Endothelial cell (in vitro differentiated cells): Measurements from ENCODE around the gene EIF3K. TPM values are rescaled to one million over a fixed set of nuclear protein-coding genes. Genes with fewer than 3 reads are reported as not detected.

Experiments
- DNase-seq: peaks from one replicate; pipeline ENCODE4 v3.0.0; 2021; ENCODE audit warnings: low spot score
- H3K27ac Mint-ChIP-seq: one replicate; pipeline ENCODE4 v1.8.0; 2021; ENCODE audit warnings: mixed read lengths, inconsistent platforms; ENCODE audit not compliant: unreplicated experiment
- H3K27me3 Mint-ChIP-seq: one replicate; pipeline ENCODE4 v1.8.0; 2021; ENCODE audit warnings: mild to moderate bottlenecking, moderate library complexity, mixed read lengths, inconsistent platforms; ENCODE audit not compliant: unreplicated experiment
- H3K36me3 Mint-ChIP-seq: one replicate; pipeline ENCODE4 v1.8.0; 2021; ENCODE audit warnings: mild to moderate bottlenecking, low read depth, mixed read lengths, inconsistent platforms; ENCODE audit not compliant: unreplicated experiment
- H3K4me1 Mint-ChIP-seq: one replicate; pipeline ENCODE4 v1.8.0; 2021; ENCODE audit warnings: mild to moderate bottlenecking, mixed read lengths, inconsistent platforms; ENCODE audit not compliant: unreplicated experiment
- H3K4me3 Mint-ChIP-seq: one replicate; pipeline ENCODE4 v1.8.0; 2021; ENCODE audit warnings: mild to moderate bottlenecking, mixed read lengths, inconsistent platforms; ENCODE audit not compliant: unreplicated experiment
- H3K9me3 Mint-ChIP-seq: one replicate; pipeline ENCODE4 v1.8.0; 2021; ENCODE audit warnings: mixed read lengths, inconsistent platforms; ENCODE audit not compliant: unreplicated experiment
- total RNA-seq: library from RNA; stranded (reverse); fragmentation: NEBNext Ultra II Directional; extraction: Animal tissue kit (Norgen Biotek cat#: 25700); gene quantifications from one replicate; pipeline ENCODE4 v1.2.1, GENCODE V29; 2021; ENCODE audit not compliant: unreplicated experiment
- TF ChIP-seq, protein P1 (sequence below): fragments of 200-600 bp; sonication (generic); IDR thresholded peaks from one replicate; pipeline ENCODE4 v1.5.0; 2021; ENCODE audit warnings: antibody characterized with exemption; ENCODE audit not compliant: unreplicated experiment

Gene EIF3K
- total RNA-seq, 1 donor from 2014 or later = 469 TPM

DNA sequence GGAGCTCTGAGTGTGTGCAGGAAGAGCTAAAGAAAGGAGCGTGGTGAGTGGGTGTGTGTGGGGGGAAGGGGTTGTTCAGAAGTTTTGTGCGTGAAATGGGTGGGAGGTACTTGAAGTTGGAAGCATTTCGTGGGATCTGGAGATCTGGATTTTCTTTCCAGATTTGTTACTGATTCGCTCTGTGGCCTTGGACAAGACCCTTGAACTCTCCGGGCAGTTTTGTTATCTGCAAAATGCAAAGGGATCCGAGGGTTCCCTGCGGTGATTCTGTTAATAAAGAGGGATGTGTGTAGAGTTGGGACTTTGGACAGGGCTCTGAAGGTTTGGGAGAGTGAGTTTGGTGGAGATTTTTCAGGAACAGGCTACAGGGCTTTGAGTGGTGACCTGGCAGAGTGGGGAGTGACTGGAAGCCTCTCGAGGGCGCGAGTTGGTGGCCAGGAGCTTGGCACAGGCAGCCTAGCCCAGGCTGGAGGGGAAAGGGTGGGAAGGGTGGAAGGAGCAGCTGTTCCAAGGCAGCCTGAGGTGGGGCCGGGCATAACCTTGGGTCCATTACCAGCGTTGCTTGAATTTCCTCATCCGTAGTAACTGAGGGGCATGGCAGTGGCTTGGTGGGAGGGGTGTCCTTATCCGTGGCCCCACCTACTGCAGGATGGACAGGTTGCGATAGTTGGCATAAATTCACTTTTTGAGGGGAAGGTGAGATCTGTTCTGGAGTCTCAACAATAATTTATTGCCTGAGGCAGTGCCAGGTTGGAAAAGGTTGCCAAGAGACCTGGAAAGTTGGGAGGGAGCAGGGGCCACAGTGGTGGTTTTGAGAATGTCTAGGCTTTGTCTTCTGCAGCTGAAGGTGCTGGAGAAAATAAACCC lies 30.6 kb downstream of the EIF3K start:
- Mint-ChIP-seq H3K27me3 (peaks cover 19% of the 10 kb centered on the region), H3K4me3 (peak overlapping the region; percentile 100), H3K4me1 (peaks cover 64% of the 10 kb centered on the region), H3K36me3 (peaks cover 17% of the 10 kb centered on the region), H3K9me3 (peaks cover 5% of the 10 kb centered on the region), H3K27ac (peak overlapping the region; percentile 98)
- TF ChIP-seq, protein P1, sequence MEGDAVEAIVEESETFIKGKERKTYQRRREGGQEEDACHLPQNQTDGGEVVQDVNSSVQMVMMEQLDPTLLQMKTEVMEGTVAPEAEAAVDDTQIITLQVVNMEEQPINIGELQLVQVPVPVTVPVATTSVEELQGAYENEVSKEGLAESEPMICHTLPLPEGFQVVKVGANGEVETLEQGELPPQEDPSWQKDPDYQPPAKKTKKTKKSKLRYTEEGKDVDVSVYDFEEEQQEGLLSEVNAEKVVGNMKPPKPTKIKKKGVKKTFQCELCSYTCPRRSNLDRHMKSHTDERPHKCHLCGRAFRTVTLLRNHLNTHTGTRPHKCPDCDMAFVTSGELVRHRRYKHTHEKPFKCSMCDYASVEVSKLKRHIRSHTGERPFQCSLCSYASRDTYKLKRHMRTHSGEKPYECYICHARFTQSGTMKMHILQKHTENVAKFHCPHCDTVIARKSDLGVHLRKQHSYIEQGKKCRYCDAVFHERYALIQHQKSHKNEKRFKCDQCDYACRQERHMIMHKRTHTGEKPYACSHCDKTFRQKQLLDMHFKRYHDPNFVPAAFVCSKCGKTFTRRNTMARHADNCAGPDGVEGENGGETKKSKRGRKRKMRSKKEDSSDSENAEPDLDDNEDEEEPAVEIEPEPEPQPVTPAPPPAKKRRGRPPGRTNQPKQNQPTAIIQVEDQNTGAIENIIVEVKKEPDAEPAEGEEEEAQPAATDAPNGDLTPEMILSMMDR = no peak
- DNase-seq = no peak

DNA sequence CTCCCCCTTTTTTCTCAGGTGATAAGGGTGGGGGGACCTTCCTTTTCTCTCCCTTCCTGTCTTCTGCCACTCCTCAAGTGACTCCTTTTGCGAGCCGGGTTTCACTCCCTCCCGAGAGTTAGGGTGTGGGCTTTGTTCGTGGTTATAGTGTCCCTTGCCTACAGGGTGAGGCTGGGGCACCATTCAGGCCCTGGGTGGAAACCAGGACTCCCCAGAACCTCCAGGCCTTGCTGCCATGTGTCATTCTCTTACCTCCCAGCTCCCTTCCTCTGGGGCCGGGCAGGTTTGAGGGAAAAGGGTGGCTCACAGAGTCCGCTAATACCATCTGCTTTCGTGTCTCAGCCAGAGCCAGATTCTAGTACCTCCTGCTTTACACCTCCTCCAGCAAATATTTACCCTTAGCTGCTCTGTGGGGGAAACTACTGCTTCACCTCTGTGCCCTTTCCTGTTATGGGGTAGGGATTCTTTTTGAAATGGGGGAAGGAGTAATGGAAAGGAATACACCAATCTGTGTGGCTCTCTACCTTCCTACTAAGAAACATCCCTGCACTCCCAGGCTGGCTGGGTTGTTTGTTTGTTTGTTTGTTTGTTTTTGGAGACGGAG lies 31.3 kb downstream of the EIF3K start:
- Mint-ChIP-seq H3K27me3 (peaks cover 21% of the 10 kb centered on the region), H3K36me3 (peaks cover 17% of the 10 kb centered on the region), H3K4me3 (peak overlapping the region; percentile 100), H3K27ac (peak overlapping the region; percentile 80), H3K9me3 (peaks cover 5% of the 10 kb centered on the region), H3K4me1 (peaks cover 67% of the 10 kb centered on the region)
- DNase-seq = no peak
- TF ChIP-seq, protein P1 = no peak

DNA sequence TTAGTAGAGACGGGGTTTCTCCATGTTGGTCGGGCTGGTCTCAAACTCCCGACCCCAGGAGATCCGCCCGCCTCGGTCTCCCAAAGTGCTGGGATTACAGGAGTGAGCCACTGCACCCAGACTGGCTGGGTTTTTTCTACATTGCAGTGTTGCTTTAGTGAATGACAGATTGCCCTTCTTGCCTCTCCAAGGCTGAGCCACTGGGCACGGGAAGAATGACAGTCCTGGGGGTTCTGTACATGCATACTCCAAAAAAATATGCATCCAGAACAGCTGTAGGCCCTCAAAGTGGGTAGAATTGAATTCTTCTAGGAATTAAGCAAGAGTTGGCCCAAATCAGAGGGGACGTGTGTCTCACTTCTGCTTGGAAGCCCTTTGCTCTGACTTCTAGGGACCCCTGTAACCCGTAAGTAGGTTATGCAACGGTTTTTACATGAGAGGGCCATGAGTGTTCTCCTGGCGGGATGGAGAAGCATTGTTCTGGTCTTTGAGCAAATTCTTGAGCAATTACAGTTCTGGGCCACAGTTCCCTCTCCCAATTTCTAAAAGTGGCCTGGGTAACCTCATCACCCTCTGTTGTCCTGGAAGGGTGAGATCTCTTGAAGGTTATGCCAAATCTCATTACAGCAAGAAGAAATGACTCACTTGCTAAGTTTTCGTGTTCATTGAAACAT lies 32.1 kb downstream of the EIF3K start:
- Mint-ChIP-seq H3K4me3 (peak overlapping the region; percentile 100), H3K36me3 (peaks cover 17% of the 10 kb centered on the region), H3K27me3 (peaks cover 22% of the 10 kb centered on the region), H3K27ac (peak overlapping the region; percentile 88), H3K4me1 (peaks cover 75% of the 10 kb centered on the region), H3K9me3 (peaks cover 5% of the 10 kb centered on the region)
- TF ChIP-seq, protein P1 = no peak
- DNase-seq = no peak

DNA sequence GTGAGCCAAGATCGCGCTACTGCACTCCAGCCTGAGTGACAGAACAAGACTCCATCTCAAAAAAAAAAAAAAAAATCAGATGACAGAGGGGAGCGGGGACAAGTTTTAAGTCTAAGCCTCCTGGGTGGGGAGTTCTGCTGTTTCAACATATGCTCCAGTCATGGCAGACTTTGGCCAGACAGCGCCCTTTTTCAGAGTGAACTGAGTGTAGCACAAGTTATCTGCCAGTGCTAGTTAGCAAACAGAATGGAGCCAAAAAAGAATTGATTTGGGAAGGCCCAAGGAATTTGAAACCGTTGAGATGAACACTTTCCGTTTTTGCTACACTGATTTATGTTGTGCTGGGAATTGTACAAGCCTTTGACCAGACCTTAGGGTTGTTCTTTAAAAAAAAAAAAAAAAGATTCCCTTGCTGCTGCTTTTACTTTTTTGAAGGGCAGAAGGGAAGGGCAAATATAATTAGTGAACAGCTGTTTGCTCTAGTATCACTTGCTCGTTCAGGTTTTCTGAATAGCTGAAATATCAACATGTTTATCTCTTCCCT lies 34.1 kb downstream of the EIF3K start:
- TF ChIP-seq, protein P1 = no peak
- Mint-ChIP-seq H3K9me3 (peaks cover 5% of the 10 kb centered on the region), H3K36me3 (peaks cover 24% of the 10 kb centered on the region), H3K4me3 (no peak overlapping the region), H3K27me3 (peaks cover 25% of the 10 kb centered on the region), H3K4me1 (peaks cover 89% of the 10 kb centered on the region), H3K27ac (peak overlapping the region; percentile 96)
- no peak for DNase-seq
